Femur (tissue), 1 donor: Measurements from ENCODE around the gene DSCAML1.

Source experiments
- DNase-seq: peaks from one replicate; pipeline ENCODE4 v3.0.0-alpha.2; 2017

Gene DSCAML1

GRCh38 chr11:117691218-117691514 lies 105.8 kb downstream of the DSCAML1 start:
- DNase-seq = no peak

- no peak for DNase-seq
Observed at GRCh38 chr11:117690484-117691217, 106.4 kb downstream of the DSCAML1 start.

GRCh38 chr11:117688255-117688797 lies 108.7 kb downstream of the DSCAML1 start:
- no peak for DNase-seq

GRCh38 chr11:117687776-117688175 lies 109.2 kb downstream of the DSCAML1 start:
- DNase-seq = no peak

DNA sequence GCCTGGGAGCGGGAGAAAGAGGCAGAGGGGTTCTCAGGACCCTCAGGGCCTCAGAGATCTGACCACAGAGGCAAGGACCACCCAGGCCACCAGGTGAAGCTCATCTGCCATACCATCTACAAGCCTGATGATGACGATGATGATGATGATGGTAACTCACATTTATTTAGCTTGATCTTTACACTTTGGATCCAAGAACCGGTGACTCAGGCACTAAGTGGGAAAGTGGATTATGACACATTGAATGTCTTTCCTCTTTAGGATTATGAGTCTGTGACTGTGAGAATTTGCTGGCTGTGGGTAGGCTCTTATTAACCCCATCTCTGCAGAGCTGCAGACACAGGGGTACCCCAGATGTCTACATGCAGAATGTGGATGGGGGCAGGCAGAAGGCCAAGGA lies 110.3 kb downstream of the DSCAML1 start:
- no peak for DNase-seq

- no peak for DNase-seq
Observed at GRCh38 chr11:117685566-117685965, 111.5 kb downstream of the DSCAML1 start.

GRCh38 chr11:117684731-117685130 lies 112.3 kb downstream of the DSCAML1 start:
- DNase-seq = no peak

GRCh38 chr11:117684111-117684510 lies 112.9 kb downstream of the DSCAML1 start:
- no peak for DNase-seq

GRCh38 chr11:117681438-117681837 lies 115.6 kb downstream of the DSCAML1 start:
- DNase-seq = no peak

GRCh38 chr11:117679461-117679860 lies 117.6 kb downstream of the DSCAML1 start:
- DNase-seq = no peak

DNA sequence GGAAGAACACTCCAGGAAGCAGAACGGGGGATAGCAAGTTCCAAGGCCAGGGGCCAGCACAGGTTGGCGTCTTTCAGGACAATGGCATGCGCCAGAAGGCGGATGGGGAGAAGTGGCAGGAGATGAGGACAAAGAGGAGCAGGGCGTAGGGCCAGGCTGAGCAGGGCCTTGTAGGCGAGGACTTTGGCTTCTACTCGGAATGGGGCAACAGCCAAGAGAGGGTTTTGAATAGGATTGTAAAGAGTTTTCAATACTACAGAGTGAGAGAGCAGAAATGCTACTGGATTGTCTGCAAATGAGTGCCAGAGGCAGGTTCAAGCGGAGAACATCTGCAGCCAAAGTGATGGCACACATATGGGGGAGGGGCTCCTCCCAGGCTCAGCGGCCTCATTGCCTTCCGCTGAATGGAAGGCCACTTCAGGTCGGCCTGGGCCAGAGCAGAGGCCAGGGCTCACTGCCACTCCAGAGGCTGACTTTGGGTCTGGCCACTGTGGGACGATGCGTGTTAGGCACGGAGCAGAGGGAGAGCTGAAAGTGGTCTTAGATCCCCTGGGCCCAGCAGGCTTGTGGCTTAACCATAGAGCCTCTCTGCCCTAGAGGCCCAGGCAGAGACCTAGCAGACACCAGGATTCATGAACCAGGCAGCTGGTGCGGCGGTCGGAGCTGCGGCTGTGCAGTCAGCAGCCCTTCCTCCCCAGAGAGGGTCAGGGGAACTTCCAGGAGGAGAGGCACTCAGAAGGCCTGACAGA lies 118.2 kb downstream of the DSCAML1 start:
- DNase-seq = no peak

DNA sequence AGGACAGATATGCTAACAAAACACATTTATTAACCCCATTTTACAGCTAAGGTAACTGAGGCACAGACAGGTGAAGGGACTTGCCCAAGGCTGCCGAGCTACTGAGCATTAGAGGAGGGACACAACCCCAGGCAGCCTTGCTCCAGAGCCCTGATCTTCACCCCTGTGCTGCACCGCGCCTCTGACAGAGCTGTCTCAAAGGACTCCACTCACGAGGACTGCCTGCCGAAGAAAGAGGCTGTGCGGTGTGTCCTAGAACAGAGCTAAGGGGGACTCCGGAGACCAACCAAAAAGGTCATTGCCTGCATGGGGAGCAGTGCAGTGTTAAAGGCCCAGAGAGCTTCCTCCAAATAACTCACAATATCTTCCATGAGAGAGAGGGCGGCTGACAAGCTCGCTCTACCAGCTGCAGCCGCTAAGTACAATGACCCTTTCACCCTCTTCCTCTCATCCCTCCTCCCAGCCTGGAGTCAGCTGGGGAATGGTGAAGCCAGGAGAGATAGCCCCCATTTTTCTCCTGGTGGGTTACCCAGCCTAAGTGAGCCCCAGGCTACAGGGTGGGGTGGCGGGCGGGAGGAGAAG lies 119.2 kb downstream of the DSCAML1 start:
- DNase-seq = no peak

DNA sequence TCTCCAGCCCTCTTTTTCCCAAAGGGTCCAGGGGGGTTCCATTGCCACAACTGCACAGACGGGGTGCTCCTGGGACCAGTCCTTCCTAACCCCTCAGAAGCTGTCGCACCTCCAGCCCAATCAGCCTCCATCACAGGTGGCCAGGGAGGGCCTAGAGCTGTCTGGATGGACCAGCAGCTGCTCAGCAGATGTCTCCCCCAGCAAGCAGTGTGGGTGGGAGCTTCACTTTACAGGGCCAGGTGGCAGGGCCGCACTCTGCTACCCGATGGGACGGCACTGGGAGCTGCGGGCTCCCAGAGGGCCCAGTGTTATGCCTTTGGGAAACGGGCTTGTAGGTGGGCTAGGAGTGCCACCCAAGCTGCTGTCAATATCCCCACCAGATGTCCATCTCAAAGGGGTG lies 120.5 kb downstream of the DSCAML1 start:
- no peak for DNase-seq

- no peak for DNase-seq
Observed at GRCh38 chr11:117673602-117674001, 123.4 kb downstream of the DSCAML1 start.

- no peak for DNase-seq
Observed at GRCh38 chr11:117671370-117671769, 125.6 kb downstream of the DSCAML1 start.

GRCh38 chr11:117670924-117671323 lies 126.1 kb downstream of the DSCAML1 start:
- no peak for DNase-seq

DNA sequence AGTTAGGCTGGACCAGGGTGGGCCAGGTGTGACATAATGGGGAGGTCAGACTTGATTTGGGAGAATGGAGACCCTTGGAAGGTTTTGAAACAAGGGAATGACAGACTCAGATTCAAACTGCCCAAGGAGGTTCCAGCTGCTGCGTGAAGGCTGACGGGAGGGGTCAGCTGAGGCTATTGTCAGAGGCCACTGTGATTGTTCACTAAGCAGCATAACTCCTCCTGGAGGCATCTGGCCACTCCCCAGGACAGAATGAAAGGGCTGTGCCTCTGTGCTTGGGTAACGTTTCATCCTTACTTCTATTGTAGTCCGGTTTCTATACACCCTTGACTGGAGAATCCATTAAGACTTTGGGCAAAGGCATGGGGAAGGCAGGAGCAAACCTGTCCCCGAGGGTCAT lies 126.6 kb downstream of the DSCAML1 start:
- no peak for DNase-seq

- no peak for DNase-seq
Observed at GRCh38 chr11:117669616-117670015, 127.4 kb downstream of the DSCAML1 start.

DNA sequence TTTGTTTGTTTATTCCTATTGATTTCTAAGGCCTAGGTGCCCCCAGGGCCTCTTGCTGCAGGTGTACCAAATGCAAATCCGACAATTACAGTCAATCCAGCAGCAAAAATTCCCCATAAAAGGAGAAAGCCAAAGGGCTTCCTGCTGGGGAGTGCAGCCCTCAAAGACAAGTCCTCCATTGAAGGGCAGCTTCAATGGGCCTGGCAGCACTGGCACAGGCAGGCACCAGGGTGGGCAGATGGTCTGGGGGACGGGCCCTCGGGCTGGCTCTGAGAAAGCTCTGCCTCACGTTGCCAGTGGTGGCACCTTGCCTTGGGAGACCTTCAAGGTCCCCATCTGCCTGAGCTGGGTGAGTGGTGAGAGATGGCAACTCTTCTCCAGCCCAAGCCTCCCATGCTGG lies 128.0 kb downstream of the DSCAML1 start:
- DNase-seq = no peak

- DNase-seq = no peak
Observed at GRCh38 chr11:117668321-117668751, 128.7 kb downstream of the DSCAML1 start.

DNA sequence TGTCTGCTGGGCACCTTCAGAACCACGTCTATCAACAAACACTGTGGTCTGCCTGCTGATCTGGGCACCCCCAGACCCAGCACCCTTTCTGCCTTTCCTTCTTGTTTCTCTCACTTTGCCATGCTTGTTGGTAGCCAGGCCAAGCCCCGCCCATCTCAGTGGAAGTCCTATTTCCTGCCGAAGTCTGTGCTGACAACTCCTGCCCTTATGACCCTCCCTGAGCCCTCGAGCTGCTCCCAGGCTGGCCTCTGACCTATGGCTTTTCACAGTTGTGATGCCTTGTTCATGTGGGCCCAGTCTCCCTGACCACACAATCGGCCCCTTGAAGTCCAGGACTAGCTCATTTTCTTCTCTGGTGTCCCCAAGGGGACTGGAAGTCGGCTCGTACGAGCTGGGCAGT lies 132.1 kb downstream of the DSCAML1 start:
- no peak for DNase-seq

GRCh38 chr11:117663821-117664220 lies 133.2 kb downstream of the DSCAML1 start:
- peak; percentile 46 for DNase-seq

GRCh38 chr11:117663414-117663813 lies 133.6 kb downstream of the DSCAML1 start:
- no peak for DNase-seq

DNA sequence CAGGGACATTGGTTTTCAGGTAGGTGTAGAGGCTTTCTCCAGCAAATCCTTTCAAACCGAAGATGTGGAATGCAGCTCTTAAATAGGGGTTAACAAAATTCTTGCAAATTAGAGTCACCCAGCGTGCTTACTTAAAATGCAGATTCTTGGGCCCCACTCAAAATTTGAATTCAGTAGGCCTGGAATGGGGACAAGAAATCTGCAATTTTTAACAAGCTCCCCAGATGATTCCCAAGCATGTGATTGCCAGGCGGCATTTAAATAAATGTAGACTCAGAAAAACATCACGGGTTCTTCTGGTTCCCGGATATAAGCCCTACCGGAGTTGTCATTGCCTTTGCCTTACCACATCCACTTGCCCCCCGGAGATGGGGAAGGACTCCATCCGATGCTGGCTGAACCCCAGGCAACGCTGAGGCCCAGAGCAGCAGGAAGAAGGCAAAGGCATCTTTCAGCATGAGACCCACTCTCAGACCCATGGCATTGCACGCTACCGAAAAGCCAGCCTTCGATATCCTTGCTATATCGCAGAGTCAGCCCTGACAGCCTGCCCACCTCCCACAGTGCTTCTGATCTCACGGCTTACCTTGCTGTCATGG lies 134.2 kb downstream of the DSCAML1 start:
- no peak for DNase-seq
